ENCODE data around the gene MEX3A.
A peak's percentile ranks its signal among the peaks of the same experiment; 100 is the strongest.

DNA sequence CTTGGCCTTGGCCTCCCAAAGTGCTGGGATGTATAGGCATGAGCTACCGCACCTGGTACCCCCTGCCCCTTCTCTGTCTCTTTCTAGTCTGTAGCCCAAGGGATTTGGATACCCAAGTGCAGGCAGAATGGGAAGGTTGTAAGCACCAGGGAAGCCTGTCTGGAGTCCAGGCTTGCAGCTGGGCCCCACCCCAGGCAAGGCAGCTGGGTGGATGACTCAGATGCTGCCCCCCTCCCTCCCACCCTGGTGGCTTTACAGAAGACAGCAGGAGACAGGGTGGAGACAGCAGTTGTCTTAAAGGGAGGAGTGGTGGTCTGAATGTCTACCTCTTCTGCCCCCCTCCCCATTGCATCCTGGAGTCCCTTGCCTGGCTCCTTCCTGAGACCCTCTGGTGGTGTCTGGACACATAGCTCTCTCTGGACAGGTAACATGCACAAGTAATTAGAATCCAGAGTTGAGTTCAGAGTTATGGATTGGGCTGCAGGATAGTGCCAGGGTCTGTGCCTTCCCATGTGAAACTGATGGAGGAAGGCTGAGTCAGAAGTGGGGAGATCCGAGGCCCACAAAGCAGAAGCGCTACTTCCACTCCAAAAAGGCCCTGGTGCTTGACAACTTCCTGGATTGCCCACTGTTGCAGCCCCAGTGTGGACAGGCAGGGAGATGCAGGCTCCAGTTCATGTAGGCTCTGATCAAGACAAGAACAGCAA is 37.4 kb upstream of the MEX3A start:
- TF ChIP-seq CTCF (IDR thresholded peaks at IDR 0.05) (peak in 1 of 4 experiments; percentile 18), POLR2A (IDR thresholded peaks at IDR 0.05) (no peak), POLR2AphosphoS5 (IDR thresholded peaks at IDR 0.05) (peak in 3 of 4 donors; percentile 21 to 59 (median 27)), EP300 (IDR thresholded peaks at IDR 0.05) (no peak)

All from sigmoid colon (tissue), 4 donors.